ENCODE measurements around the gene FAM162A.
A peak's percentile ranks its signal among the peaks of the same experiment; 100 is the strongest.
"Not testable (repeated sequence)": the region's sequence is repeated elsewhere in the genome, so short reads cannot be mapped to it uniquely, and the experiment has no call there.

Gene FAM162A

DNA sequence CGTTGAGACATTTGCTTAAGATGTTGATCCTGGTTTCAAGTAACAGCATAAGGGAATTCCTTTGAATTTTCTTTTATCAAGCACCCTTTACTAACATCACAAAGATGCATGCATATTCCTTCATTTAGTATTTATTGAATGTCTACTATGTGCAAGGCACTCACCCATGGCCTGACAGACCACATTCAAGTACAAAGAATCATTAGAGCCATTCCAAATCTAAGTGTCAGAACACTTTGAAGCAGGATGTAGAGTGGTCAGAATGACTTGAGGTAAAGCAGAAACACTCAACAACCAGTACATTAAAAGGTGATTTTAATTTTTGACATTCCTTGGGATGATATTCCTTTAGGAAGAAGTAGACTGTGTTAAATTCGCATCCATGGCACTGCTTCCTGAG, 37.9 kb downstream of the FAM162A start:
- no peak for DNase-seq

DNA sequence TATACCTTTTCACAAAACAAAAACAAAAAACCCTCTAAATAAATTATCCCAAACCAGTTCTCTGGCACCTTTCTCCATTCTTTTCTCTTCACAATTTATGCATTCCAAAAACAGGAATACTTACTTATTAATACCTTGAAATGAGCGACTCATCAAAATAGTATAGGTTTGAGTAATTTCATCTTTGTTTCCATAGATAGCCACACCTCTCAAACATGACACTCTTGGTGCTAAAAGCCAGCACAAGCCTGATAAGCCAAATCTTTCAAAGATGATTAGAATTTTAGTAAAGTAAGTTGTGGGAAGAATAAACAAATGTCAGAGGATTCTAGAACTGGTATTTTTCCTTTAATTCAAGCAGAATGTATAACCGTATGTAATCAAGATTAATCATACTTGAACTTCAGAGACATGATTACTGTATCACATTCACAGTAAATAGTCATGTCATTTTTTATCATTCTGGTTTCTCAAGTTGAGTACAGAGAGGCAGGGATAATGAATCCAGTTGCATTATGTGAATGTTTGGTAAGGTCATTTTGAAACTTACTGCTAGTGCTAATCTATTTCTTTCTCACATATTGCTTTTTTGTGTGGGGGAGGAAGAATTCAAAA, 44.0 kb downstream of the FAM162A start:
- peak; percentile 7 for DNase-seq

DNA sequence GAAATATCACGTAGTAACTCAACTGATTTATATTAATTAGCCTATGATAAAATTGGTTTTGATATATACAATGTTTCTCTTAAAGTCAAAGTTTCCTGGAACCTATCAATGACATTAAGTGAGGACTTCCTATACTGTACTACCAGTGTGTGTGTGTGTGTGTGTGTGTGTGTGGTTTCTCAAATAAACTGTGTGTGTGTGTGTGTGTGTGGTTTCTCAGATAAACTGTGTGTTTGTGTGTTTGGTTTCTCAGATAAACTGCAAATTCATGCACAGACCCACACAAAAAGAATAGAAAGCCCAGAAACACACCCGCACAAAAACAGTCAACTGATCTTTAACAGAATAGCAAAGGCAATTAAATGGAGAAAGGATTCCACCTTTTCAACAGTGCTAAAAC, 46.4 kb downstream of the FAM162A start:
- no peak for DNase-seq

GRCh38 chr3:122435950-122436349, 52.0 kb downstream of the FAM162A start:
- no peak for DNase-seq

DNA sequence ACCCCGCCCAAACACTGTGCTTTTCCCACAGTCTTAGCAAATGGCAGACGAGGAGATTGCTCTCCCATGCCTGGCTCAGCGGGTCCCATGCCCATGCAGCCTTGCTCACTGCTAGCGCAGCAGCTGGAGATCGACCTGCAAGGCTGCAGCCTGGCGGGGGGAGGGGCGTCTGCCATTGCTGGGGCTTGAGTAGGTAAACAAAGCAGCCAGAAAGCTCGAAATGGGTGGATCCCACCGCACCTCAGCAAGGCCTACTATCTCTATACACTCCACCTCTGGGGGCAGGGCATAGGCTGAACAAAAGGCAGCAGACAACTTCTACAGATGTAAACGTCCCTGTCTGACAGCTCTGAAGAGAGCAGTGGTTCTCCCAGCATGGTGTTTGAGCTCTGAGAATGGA, 59.1 kb downstream of the FAM162A start:
- no peak for DNase-seq

GRCh38 chr3:122443762-122444490, 59.9 kb downstream of the FAM162A start:
- DNase-seq, result not testable (repeated sequence)

- not testable (repeated sequence) for DNase-seq
These were observed 60.5 kb downstream of the FAM162A start for GRCh38 chr3:122444491-122444887.

- not testable (repeated sequence) for DNase-seq
These were observed 64.2 kb downstream of the FAM162A start for GRCh38 chr3:122448218-122448617.

DNA sequence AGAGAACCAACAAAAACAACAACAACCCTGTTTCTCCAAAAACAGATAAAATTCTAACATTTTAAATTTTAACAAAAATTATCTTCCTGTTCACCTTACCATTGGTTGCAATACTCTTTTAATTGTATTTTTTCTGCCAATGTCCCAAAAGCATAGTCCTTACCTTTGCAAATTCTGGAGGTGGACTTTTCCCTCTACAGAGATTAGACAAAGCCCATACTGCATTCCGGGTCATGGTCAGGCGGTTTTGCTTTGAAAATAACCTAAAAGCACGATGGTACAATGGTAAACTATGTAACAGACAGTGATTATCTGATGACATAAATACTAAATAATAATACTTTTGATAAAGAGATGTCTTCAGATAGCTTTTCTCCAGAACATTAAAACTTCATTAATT, 67.4 kb downstream of the FAM162A start:
- no peak for DNase-seq

DNA sequence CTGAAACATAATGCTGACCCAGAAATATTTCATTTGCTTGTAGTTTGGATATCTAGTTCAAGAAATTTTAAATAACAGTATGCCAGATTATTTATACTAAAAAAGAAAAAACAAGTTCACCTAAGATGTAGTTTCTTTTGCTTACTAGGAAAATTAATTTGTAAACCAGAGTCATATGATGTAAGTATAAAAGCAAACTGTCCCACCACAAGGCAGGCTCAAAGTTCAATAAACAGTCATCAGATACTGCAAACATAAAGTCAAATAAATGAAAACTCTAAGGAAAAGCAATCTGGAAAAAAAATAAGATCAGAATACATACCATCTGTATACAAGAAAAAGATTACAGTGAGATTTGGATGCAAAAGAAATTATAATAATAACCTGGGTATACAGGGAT, 72.1 kb downstream of the FAM162A start:
- no peak for DNase-seq

DNA sequence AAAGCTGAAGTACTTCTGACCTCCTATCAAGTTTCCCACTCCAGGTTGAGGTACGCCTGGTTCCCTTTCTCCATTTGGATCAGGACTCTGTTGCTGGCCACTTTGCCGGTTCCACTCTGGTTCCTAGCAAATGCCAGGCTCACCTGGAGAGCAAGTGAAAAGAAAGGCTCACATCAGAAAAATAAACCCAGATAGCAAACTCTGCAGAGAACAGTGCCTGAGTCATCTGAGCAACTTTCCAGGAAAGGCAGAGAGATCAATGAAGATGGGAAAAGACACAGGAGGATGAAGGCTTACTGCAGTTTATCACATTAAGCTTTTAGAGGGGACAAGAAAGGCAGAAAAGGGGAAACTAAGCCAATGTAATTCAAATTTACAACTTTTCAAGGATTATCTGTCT, 73.7 kb downstream of the FAM162A start:
- no peak for DNase-seq

DNA sequence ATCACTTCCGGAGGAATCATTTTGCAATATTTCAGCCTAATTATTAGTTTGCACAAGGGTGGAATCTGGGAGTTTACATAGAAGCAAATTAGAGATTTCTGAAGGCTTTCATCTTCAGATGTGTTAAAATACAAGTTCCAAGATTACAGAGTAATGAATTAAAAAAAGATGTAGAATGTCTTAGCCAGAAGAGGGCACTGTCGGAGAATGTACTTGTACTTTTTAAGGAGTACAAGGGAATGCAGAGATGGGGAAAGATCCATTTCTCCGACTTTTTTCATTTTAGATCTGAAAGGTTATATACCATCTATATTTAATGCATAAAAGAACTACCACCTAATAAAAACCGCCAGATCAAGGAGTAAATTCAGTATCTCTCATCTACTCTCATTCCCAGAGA, 75.0 kb downstream of the FAM162A start:
- DNase-seq, result peak; percentile 52

DNA sequence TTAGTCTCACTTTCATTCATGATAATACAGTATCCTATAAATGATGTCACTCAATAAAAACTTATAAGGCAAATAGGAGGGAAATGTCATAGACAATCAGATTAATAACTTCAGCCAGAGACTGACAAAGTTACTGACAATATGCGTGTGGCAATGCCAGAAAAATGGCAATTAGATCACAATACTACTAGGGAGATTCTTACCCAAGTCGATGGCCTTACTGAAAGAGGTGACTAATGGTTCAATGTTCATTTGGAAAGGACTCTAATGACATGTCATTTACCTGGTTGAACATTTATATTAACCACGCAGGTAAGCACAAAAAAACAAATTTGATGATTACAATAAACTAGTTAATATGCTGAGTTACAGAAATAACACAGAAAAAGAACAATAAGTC, 77.8 kb downstream of the FAM162A start:
- no peak for DNase-seq

All from EL (cell line).